ENCODE results near the gene GNL1. TPM values are rescaled to one million over a fixed set of nuclear protein-coding genes. Genes with fewer than 3 reads are reported as not detected.
A peak's percentile ranks its signal among the peaks of the same experiment; 100 is the strongest.

GNL1 gene
- total and polyA plus RNA-seq, 2 of the 8 experiments (the other 6 are each of a cell fraction or from before 2014, with no cell fraction given): 42.4 to 67.8 TPM

- Histone ChIP-seq H3K4me3 (ENCODE audit: extremely low read depth in 1 of 4, insufficient read depth in 2 of 4, low read depth in 3 of 4, low read length in 4 of 4) (peak overlapping the region; percentile 88 to 98 (median 95)), H3K9me3 (ENCODE audit: insufficient read depth in 2 of 2, low read depth in 1 of 2, low read length in 1 of 2) (no peaks in the 10 kb centered on the region), H4K5ac (ENCODE audit: insufficient read length, low read depth, low read length) (no peak overlapping the region), H3K4ac (replicated peaks; ENCODE audit: insufficient read length, low read depth, low read length) (peak overlapping the region; percentile 32), H2BK20ac (ENCODE audit: low read length) (no peak overlapping the region), H3K18ac (ENCODE audit: extremely low read depth, low read length) (no peak overlapping the region; the same call in 1 of the 2 replicates), H3K79me2 (ENCODE audit: control insufficient read depth in 1 of 2, insufficient read depth in 2 of 2, low read length in 2 of 2) (peaks cover 23 to 49% of the 10 kb centered on the region in 2 experiments), H3K79me1 (ENCODE audit: low read depth, low read length) (peaks cover 15% of the 10 kb centered on the region), H2BK120ac (replicated peaks; ENCODE audit: low read depth, low read length) (no peak overlapping the region), H3K14ac (ENCODE audit: insufficient read length) (no peak overlapping the region), H2BK12ac (ENCODE audit: low read depth, low read length) (no peak overlapping the region; the same call in 1 of the 2 replicates), H3K4me2 (ENCODE audit: insufficient read depth in 1 of 2, low read depth in 2 of 2, low read length in 2 of 2) (peak overlapping the region; percentile 91 to 93), H3K4me1 (replicated peaks in 1 of 4; ENCODE audit: control insufficient read depth in 3 of 4, insufficient read depth in 4 of 4, low read length in 3 of 4) (peaks cover 0 to 4% (median 2%) of the 10 kb centered on the region in 4 experiments; a peak in 5 of 7 replicates), H3K36me3 (ENCODE audit: control insufficient read depth in 2 of 4, insufficient read depth in 4 of 4, low read length in 3 of 4) (peaks cover 0 to 11% (median 4%) of the 10 kb centered on the region in 4 experiments; a peak in 5 of 8 replicates), H4K20me1 (replicated peaks in 1 of 2; ENCODE audit: control insufficient read depth in 1 of 2, insufficient read depth in 2 of 2, low read length in 2 of 2) (peaks cover 0 to 16% of the 10 kb centered on the region in 2 experiments), H4K91ac (replicated peaks; ENCODE audit: insufficient read length, low read length) (peak overlapping the region; percentile 34), H3K9ac (replicated peaks in 1 of 4; ENCODE audit: extremely low read depth in 1 of 4, low read depth in 3 of 4, low read length in 3 of 4) (peak overlapping the region; percentile 8 to 98 (median 94)), H2BK15ac (ENCODE audit: low read length) (no peak overlapping the region), H3K23ac (ENCODE audit: insufficient read length) (no peak overlapping the region), H2AFZ (ENCODE audit: low read length) (no peak overlapping the region), H2BK5ac (ENCODE audit: low read depth, low read length) (peak overlapping the region; percentile 98), H3K27ac (ENCODE audit: low read depth, low read length) (peak overlapping the region; percentile 95), H4K8ac (ENCODE audit: extremely low read depth, insufficient read depth, low read length) (0 out of 2 replicates have a peak overlapping the region, but pooled peaks have one; percentile 97), H2AK5ac (ENCODE audit: low read depth, low read length) (0 out of 2 replicates have a peak overlapping the region, but pooled peaks have one; percentile 53), H3K56ac (replicated peaks; ENCODE audit: insufficient read length, low read depth, low read length) (peak overlapping the region; percentile 83), H3K27me3 (replicated peaks in 1 of 4; ENCODE audit: control insufficient read depth in 3 of 4, extremely low read depth in 1 of 4, insufficient read depth in 3 of 4, low read length in 3 of 4) (no peaks in the 10 kb centered on the region), H3K23me2 (ENCODE audit: low read depth, low read length) (peaks cover 9% of the 10 kb centered on the region; the same call in 1 of the 2 replicates)
- TF ChIP-seq CTBP2 (IDR thresholded peaks at IDR 0.05; ENCODE audit: borderline replicate concordance, insufficient read depth, insufficient read length, low read length) (no peak), ATF2 (IDR thresholded peaks at IDR 0.05; ENCODE audit: low read length) (no peak)
- CTCF ChIA-PET (ENCODE audit: partially characterized antibody): interaction anchor here (1.0 kb wide), 1 partner anchor 30 kb away, joined by 3 read pairs; no protein-coding TSS in a partner anchor
- POLR2A ChIA-PET (ENCODE audit: partially characterized antibody): interaction anchor here (0.9 to 3.5 kb wide), 18 partner anchors 9 to 101 kb away, joined by 3 to 34 read pairs (median 6); partner anchors contain the start of genes DHX16, GNL1 and PRR3
- 1% methylated on average over 8 of the region's 8 CpGs; no CpG with 5 or more reads in 1 of the 2 experiments for WGBS, 2 experiments (ENCODE audit: extremely low coverage in 1 of 2, insufficient coverage in 1 of 2, insufficient read length in 1 of 2, insufficient replicate concordance in 2 of 2, low coverage in 1 of 2, low lambda C conversion rate in 2 of 2, missing lambda C conversion rate in 1 of 2)
- DNase-seq (ENCODE audit: low read depth in 1 of 2, low spot score in 2 of 2) (no peak), FAIRE-seq (no peak)
These were observed 15.4 kb upstream of the GNL1 start for GRCh38 chr6:30571762-30572082.

Measured in H1 (cell line).